Right lobe of liver (tissue), 4 donors: ENCODE results near the gene TRAPPC3L.

ENCODE experiments used
- CTCF ChIP-seq, 4 donors: fragments of 200-600 bp in 3 of 4; fragments of 450-650 bp in 1 of 4; IDR thresholded peaks; one replicate each; pipeline versions ENCODE4 v1.5.1 to v1.8.0; 2016 to 2022; ENCODE audit warnings: antibody characterized with exemption in 4 of 4, mild to moderate bottlenecking in 2 of 4
- POLR2A ChIP-seq: fragments of 450-650 bp; IDR thresholded peaks from one replicate; pipeline ENCODE4 v1.6.1; 2017; ENCODE audit warnings: antibody characterized with exemption, mild to moderate bottlenecking
- donor health status: DM: no; HTN: no; CAD: no.
- donor health status: DM: no; HTN: no; CAD: no.
- donor health status: DM: no; HTN: yes; CAD: no.

- no peak for TF ChIP-seq CTCF (IDR thresholded peaks at IDR 0.05)
- TF ChIP-seq POLR2A = no peak
Measured at GRCh38 chr6:116528780-116529179, 16.7 kb downstream of the TRAPPC3L start.
